HG03565 (cell line): ENCODE data around the gene NLGN4Y.

Experiments used
- ATAC-seq: cut with Tn5 transposase; IDR thresholded peaks from one replicate; pipeline ENCODE4 v1.9.1; 2021; ENCODE audit warnings: mild to moderate bottlenecking, moderate library complexity; ENCODE audit not compliant: unreplicated experiment

NLGN4Y gene

DNA sequence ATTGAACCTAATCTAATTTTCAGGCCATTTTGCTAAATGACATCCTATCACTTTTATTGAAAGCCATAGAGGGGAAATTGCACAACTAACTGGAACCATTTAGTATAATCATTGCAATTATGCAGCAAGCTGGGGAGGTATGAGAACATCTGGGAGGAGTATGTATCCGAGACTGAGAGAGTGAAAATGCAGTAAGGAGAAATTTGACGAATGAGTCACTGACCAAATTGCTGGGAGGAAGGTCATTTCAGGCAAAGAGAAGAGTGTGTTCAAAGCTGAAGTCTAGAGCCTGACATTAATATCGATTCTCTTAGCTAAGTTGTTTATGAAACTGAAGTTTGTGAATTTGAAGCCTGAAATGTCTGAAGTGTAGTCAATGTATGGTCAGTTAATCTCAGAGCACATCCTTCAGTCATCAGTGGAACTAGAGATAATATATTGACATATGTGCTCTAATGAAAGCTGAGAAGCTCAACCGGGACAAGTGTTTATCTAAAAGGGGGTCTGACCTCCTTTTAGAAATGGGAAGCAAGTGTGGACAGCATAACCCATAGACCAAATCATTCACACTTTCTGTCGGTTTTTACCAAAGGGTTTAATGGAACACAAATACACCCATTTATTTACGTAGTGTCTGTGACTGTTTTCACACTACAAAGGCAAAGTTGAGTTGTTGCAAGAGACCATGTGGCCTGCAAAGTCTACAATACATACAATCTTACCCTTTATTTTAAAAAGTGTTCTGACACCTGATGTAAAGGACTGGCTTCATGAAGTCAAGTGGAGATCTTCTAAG is 120.0 kb downstream of the NLGN4Y start:
- no peak for ATAC-seq

DNA sequence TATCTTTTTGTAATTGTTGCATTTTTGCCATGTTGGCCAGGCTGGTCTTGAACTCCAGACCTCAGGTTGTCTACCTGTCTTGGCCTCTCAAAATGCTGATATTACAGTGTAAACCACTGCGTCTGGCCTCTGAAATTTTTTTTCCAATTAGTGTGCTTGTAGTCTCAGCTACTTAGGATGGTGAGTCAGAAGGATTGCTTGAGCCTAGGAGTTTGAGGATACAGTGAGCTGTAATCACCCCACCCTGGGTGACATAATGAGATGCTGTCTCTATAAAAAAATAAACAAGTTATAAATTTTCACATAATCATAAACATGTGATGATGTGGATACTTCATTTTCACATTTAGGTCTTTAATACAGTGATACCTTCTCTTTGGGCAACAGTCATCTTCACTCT is 154.9 kb downstream of the NLGN4Y start:
- no peak for ATAC-seq

DNA sequence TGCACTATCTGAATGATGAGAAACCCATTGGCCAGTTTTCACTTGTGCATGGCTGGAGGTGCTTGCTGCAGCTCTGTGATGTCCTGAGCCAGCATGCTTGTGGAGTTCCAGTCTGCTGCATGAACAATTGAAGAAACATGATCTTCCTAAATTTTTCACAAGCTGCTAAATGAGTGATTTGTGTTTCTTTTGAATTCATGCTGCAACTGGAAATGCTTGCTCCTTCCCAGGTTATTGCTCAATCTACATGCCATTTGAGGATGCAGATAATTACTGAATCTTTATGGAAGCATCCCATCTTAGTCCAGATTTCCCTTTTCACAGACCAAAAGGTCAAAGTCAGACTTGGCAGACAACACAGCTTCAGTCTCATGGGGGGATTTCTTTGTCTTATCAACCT is 170.2 kb downstream of the NLGN4Y start:
- no peak for ATAC-seq

DNA sequence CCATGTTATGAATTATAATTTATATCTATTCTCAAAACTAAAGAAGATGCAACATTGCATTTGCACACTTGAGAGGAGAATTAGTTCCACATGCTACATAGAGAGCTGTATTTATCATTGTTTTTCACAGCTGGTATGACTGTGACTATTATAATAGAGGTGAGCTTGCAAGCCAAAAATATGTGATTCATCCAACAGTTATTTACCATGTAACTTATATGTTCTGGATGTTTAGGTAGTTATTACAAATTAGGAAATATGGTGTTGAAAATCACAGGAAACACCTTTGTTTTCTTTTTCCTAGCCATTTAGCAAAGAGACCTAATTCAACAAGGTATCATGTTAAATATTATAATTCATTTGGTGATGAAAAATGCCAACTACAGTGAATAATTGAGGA is 183.8 kb downstream of the NLGN4Y start:
- ATAC-seq: no peak

DNA sequence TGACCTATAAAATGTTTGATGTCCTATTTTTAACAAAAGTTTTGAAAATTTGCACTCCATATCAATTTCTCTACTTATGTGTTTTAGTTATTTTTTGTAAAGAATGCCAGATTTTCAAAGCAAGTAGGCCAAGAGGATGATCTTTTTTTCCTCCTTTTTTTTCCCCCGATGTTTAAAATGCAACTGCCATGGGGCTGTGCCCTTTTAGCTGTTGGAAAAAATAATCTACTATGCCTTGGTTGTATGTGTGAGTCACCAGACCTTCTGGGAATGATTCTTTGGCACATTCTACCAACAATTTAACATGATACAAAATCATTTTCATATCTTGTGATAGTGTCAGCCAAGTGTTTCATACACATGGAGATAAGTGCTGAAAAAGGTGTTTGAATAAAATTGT is 217.3 kb downstream of the NLGN4Y start:
- no peak for ATAC-seq

DNA sequence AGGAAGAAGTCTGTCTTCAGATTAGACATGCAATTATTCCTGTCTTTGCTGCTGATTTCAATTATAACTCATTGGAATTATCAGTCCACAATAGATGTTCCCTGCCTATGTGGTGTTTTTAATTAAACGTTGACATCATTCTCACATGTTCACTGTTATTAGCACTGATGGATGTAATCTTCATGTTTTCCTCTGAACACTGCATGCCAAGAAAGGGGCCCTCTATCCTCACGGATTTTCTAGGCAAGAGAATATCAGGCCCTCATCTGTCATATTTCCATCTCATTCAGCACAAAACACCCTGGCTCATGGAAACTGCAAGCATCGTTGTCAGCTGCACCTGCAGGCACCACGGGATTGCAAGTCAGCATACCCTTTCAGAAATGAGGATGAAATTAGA is 224.0 kb downstream of the NLGN4Y start:
- ATAC-seq: no peak

DNA sequence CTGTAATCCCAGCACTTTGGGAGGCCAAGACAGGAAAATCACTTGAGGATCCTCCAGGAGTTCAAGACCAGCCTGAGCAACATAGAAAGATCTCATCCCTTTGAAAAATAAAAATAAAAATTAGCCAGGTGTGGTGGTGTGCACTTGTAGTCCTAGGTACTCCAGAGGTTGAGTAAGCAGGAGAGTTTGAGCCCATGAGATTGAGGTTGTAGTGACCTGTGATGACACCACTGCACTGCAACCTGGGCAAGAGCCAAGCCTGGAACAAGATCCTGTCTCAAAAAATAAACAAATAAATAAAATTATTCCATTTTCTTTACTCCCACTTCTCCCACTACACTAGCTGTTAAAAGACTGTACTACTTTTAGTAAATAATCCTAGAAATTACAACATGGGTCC is 231.2 kb downstream of the NLGN4Y start:
- no peak for ATAC-seq

DNA sequence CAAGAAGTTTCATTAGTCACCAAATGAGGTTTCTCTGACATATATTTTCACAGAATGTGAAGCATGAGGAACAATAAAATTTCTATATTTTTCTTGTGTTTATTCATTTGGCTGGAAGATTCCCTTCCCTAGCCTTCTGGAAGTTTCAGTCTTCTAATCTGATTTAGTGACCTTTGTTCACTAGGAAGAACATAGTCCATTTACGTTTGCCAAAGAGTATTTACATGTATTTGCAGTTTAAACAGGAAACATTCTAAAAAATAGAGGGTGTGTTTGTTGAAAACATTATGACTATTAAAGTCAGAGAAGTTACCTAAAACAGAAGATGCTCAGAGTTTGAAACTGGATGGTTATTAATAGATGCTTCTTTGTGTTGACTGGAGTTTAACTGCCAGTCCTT is 238.6 kb downstream of the NLGN4Y start:
- no peak for ATAC-seq

DNA sequence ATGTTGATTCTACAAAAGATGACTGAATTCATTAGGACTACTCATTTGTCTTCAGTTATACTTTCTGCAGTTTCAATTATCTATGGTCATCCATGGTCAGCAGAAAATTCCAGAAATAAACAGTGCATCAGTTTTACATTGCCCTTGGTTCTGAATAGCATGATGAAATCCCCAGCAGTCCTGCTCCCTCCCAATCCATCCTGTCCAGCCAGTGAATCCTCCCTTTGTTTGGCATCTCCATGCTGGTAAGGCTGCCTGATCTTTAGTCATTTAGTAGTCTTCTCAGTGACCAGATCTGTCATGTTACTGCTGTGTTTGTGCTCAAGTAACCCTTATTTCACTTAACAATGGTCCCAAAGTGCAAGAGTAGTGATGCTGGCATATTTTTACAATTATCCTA is 239.3 kb downstream of the NLGN4Y start:
- ATAC-seq: no peak

DNA sequence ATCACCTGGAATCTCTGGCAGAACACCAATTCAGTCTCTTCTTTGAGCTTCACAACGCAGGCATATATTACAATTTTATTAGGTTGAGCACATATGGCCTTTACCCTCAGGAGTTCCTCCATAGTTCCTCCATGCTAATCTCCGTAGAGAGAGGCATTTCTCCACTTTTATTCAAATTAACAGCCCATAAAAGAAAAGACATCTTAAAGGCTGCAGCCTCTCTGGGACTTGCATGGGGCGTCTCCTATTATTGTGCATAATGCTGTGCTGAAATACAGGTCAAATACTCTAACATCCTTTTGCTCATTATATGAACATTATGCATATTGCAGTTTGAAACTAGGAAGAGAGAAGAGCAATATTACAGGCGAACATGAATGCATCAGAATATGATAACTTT is 253.9 kb downstream of the NLGN4Y start:
- ATAC-seq: no peak

DNA sequence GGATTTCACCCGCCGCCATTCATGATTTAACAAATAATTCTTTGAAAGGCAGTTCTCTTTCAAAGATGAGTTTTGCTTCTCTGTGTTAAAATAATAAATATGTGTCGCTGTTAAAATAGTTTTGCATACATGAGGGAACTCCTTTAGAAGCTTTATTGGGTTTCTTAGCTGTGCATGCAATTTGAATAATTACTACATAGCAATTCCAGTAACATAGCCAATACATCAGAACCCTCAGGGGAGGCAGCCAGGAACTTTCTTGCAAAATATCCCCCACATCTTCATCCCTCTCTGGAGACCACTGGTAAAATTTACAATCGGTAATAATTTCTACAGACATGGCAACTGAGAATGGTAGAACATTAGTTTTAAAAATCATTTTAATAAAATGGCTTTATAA is 268.8 kb downstream of the NLGN4Y start:
- ATAC-seq: no peak

DNA sequence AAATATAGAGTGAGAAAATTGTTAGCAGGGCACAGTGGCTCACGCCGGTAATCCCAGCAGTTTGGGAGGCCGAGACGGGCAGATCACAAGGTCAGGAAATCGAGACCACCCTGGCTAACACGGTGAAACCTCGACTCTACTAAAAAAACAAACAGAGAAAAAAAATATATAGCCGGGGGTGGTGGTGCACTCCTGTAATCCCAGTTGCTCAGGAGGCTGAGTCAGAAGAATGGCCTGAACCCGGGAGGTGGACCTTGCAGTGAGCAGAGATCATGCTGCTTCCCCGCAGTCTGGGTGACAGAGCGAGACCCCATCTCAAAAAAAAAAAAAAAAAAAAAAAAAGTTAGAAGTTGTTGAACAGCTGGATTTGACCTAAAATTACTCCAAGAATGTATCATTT is 269.3 kb downstream of the NLGN4Y start:
- ATAC-seq: no peak

DNA sequence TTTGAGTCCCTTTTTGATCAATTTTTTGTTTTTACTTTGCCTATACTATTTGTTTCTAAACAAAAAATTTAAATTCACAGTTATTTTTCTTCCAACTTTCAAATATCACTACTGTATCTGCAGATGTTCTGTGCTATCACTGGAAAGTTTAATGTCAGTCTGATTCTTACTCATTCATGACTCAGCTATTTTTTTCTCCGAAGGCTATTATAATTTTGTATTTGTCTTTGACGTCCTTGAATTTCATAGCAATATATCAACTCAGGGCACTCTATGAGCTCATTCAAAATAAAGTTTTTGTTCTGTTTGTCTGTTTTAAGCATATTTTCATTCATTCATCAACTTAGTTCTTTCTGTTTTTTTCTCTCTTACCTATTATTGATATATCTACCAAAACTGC is 273.7 kb downstream of the NLGN4Y start:
- no peak for ATAC-seq

DNA sequence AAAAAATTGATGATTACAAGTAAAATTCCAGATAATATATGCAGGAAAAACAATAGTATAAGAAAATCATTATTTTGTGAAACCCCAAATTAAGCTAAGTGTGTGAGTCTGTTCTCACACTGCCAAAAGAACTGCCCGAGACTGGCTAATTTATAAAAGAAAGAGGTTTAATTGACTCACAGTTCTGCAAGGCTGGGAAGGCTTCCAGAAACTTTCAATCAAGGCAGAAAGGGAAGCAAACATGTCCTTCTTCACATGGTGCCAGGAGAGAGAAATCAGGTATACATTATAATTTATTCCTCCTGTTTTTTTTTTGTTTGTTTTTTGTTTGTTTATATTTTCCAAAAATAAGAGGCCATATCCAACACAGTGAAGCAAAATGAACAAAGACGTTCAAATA is 276.8 kb downstream of the NLGN4Y start:
- no peak for ATAC-seq

DNA sequence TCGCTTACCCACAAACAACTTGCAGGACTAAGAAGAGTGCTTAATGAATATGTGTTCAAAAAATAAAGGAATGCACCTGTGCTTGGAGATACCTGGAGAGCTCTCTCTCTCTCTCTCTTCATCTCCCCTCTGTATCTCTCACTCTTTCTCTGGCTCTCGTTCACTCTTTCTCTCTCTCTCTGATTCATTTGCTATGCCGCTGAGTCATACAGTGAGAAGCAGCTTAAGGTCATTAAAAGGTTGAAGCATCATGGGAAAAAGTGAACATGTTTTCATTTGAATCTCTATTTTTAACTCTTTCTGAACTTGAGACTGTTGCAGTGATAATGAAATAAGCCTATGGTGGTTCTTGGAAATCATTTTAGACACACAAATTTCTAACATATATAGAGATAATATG is 277.8 kb downstream of the NLGN4Y start:
- ATAC-seq: no peak

DNA sequence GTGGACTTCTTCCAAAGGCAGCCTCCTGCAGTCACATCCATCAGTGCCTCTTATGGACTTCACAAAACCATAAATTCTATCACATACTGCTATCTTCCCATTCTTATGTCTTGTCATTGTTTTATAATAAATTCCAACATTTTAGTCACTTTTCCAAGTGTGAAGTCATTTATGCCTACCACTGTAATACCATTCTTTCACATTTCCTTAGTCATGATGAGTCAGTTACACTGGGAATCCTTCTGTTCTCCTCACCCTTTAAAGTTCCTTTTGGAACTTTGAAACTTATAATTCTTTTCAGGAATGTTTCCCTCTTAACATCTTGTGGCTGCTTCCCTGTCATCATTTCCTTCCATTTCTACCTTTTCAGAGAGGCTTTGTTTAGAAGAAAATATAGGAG is 279.7 kb downstream of the NLGN4Y start:
- ATAC-seq: no peak

DNA sequence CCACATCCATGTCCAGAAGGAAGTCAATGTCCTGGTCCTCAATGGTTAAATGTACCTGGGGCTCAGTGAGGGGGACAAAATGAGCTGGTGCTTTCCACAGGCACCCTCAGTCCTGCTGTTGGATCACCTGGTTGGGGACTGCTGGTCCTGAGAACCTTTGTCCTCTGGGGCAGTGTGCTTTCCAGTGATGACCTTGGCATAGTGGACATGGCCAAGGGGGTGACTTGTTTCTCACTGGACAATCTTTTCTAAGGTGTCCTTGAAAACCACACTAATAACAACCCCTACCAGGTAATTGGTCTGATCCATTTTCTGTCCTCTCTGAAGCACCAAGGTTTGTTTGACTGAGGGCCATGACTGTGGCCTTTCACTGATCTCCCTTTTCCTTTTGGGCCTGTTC is 294.1 kb downstream of the NLGN4Y start:
- ATAC-seq: no peak

DNA sequence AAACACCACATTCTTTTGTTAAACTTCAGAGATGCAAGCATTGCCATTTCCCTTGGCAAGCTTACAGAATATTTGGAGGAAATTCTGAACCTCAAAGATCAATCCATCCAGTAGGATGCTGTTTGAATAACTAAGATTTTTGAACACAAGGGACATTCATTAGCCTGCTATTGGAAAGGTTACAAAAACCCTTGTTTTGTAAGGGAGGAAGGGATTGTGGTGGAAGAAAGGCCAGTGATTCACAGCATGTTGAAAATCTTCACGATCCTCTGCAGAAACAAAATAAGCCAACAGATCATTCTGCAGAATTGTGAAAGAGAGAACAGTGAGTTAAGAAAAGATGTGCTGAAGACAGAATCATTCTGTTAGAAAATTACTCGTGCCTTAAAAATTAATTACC is 297.9 kb downstream of the NLGN4Y start:
- ATAC-seq: no peak

DNA sequence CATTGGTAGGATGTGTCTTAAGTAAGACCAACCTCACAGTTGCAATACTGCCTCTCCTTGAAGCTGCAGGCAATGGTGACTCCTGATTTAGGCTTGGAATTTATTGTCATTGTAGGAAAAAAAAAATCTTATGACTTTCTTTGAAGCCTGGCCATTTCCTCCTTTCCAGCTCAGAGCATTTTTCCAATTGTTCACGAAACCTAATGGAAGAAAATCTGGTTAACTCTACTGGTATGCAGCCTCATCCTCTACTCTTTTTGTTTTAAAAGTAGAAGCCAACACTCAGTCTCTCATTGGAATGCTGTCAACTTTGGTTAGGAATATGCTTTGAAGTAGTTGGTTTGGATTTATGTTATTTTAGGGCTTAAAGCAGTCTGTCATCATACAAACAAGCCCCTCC is 298.6 kb downstream of the NLGN4Y start:
- no peak for ATAC-seq

DNA sequence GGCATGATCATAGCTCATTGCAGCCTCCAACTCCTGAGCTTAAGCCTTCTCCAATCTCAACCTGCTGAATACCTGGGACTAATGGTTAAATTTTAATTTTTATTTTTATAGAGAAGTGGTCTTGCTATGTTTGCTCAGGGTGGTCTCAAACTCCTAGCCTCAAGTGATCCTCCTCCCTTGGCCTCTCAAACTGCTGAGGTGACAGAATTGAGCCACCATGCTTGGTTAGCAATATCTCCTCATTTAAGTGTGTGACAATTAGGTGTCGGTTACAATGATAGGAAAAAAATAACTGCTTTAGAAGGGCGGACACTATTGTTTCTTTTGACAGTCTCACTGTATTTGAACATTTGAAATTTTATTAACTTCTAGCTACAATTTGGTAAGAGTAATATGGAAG is 300.3 kb downstream of the NLGN4Y start:
- ATAC-seq: no peak

DNA sequence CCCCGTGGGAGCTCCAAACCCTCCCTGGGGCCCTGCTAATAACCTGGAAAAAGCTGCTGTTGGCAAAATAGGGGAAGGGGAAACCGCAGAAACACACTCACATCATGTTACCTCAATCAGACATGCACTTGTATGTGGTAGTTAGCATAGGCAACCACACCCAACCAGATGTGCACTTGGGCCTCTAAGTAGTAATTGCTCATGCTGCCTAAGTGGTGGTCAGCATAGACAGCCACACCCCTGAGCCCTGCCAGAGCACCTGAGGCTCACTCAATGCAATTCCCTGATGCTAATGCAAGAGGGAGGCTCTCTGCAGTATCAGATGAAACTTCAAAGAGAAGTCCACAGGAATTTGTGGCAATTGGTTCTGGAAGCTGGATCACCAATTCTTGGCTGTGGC is 301.4 kb downstream of the NLGN4Y start:
- ATAC-seq: no peak

DNA sequence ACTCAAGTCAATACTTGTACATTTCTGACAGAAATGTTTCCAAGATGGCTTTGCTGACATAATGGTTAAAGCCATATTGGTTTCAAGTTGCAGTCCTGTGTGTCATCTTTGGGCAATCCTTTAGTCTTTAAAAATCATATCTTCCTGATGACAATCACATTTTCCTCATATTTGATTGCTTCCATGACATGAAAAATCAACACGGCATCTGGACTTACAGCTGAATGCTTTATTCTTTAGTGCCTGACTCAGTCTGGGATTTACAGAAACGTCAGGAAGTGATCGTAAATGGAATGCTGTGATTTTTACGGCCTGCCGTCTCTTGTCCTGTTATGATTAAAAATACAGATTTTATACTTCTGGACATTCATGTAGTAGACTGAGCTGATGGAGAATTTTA is 304.2 kb downstream of the NLGN4Y start:
- no peak for ATAC-seq

DNA sequence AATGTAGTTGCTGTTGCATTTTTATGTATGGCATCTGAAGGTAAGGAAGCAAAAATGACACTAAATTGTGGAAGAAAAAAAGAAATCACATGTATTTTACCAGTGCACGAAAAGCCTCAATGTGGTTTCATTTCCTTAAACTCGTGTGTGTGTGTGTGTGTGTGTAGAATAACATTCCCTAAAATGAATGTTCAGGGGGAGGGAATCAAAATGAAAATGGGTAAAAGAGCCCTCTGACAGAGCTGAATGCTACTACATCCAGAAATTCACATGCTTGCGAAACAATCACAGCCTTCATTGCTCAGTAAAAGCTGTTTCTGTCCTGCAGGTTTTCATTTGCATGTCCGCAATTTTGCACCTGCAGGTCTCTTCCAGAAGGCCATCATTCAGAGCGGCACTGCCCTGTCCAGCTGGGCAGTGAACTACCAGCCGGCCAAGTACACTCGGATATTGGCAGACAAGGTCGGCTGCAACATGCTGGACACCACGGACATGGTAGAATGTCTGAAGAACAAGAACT is 305.1 kb downstream of the NLGN4Y start:
- no peak for ATAC-seq
